Uterus (tissue), 2 donors: ENCODE measurements around the gene SHQ1.

Experiments used
- POLR2A ChIP-seq, 2 donors: fragments of 450-650 bp; IDR thresholded peaks; one replicate each; pipeline ENCODE4 v1.6.1; 2016; ENCODE audit warnings: antibody characterized with exemption in 2 of 2, mild to moderate bottlenecking in 1 of 2, moderate library complexity in 1 of 2
- TF ChIP-seq, protein P1 (sequence below), 4 experiments: fragments of 200-600 bp in 2 of 4; fragments of 450-650 bp in 2 of 4; sonication (generic) in 2 of 4; IDR thresholded peaks; one replicate each; pipeline ENCODE4 v1.5.1; 2016 to 2019; ENCODE audit warnings: antibody characterized with exemption in 4 of 4, mild to moderate bottlenecking in 2 of 4, moderate library complexity in 1 of 4

- TF ChIP-seq, protein P1, sequence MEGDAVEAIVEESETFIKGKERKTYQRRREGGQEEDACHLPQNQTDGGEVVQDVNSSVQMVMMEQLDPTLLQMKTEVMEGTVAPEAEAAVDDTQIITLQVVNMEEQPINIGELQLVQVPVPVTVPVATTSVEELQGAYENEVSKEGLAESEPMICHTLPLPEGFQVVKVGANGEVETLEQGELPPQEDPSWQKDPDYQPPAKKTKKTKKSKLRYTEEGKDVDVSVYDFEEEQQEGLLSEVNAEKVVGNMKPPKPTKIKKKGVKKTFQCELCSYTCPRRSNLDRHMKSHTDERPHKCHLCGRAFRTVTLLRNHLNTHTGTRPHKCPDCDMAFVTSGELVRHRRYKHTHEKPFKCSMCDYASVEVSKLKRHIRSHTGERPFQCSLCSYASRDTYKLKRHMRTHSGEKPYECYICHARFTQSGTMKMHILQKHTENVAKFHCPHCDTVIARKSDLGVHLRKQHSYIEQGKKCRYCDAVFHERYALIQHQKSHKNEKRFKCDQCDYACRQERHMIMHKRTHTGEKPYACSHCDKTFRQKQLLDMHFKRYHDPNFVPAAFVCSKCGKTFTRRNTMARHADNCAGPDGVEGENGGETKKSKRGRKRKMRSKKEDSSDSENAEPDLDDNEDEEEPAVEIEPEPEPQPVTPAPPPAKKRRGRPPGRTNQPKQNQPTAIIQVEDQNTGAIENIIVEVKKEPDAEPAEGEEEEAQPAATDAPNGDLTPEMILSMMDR (IDR thresholded peaks at IDR 0.05), result no peak
- no peak for TF ChIP-seq POLR2A (IDR thresholded peaks at IDR 0.05)
Measured at GRCh38 chr3:72789786-72790185, 58.5 kb downstream of the SHQ1 start.
